Right atrium auricular region (tissue), 2 donors: ENCODE results near the gene UBE4B. TPM values are rescaled to one million over a fixed set of nuclear protein-coding genes. Genes with fewer than 3 reads are reported as not detected.
"Not testable (repeated sequence)": the region's sequence is repeated elsewhere in the genome, so short reads cannot be mapped to it uniquely, and the experiment has no call there.

Source experiments
- DNase-seq: peaks from one replicate; pipeline ENCODE4 v3.0.0-alpha.2; 2019; ENCODE audit warnings: low spot score
- H3K27ac ChIP-seq, 2 donors: fragments of 200-600 bp; sonication (generic); 1 replicate in 1 of 2; 2 replicates in 1 of 2; pipeline ENCODE4 v1.5.1; 2016 to 2019
- H3K27me3 ChIP-seq, 2 donors: fragments of 200-600 bp; sonication (generic); one replicate each; pipeline versions ENCODE4 v1.5.1 to v1.6.0; 2017 to 2019
- H3K36me3 ChIP-seq: fragments of 200-600 bp; sonication (generic); one replicate; pipeline ENCODE4 v1.5.1; 2016
- H3K4me1 ChIP-seq, 2 donors: fragments of 200-600 bp; sonication (generic); one replicate each; pipeline versions ENCODE4 v1.5.1 to v1.6.0; 2017 to 2019
- H3K4me3 ChIP-seq, 2 donors: fragments of 200-600 bp; sonication (generic); 1 replicate in 1 of 2; 2 replicates in 1 of 2; pipeline ENCODE4 v1.5.1; 2017 to 2019; ENCODE audit warnings: mild to moderate bottlenecking in 1 of 2, moderate library complexity in 1 of 2
- H3K9me3 ChIP-seq, 2 donors: fragments of 200-600 bp; sonication (generic); one replicate each; pipeline ENCODE4 v1.5.1; 2019
- total RNA-seq, 2 donors: library from RNA; depleted of rRNA; stranded (reverse); fragments of >200 nt; gene quantifications; one replicate each; pipeline ENCODE4 v1.1.0, GENCODE V29; 2016
- TF ChIP-seq, protein P1 (sequence below), 2 donors: fragments of 200-600 bp; sonication (generic); IDR thresholded peaks; one replicate each; pipeline ENCODE4 v1.5.1; 2019; ENCODE audit warnings: antibody characterized with exemption in 2 of 2

Gene UBE4B
- total RNA-seq, 2 donors from 2014 or later = 50.2 to 71.3 TPM

DNA sequence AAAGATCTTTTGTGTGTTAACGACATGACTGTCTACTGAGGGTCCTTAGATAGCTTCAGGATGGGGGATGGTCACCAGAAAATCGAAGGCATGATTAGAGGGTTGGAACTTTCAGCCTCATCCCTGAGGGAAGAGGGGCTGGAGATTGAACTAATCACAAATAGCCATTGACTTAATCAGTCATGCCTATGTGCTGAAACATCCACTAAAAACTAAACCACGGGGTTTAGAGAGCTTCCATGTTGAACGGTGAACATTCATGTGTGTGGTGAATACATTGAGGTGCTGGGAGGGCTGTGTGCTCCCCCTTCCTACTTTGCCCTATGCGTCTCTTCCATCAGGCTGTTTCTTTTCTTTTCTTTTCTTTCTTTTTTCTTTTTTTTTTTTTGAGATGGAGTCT, 18.7 kb upstream of the UBE4B start:
- no peaks in the 10 kb centered on the region for H3K27me3 ChIP-seq
- H3K36me3 ChIP-seq = no peaks in the 10 kb centered on the region
- TF ChIP-seq, protein P1, sequence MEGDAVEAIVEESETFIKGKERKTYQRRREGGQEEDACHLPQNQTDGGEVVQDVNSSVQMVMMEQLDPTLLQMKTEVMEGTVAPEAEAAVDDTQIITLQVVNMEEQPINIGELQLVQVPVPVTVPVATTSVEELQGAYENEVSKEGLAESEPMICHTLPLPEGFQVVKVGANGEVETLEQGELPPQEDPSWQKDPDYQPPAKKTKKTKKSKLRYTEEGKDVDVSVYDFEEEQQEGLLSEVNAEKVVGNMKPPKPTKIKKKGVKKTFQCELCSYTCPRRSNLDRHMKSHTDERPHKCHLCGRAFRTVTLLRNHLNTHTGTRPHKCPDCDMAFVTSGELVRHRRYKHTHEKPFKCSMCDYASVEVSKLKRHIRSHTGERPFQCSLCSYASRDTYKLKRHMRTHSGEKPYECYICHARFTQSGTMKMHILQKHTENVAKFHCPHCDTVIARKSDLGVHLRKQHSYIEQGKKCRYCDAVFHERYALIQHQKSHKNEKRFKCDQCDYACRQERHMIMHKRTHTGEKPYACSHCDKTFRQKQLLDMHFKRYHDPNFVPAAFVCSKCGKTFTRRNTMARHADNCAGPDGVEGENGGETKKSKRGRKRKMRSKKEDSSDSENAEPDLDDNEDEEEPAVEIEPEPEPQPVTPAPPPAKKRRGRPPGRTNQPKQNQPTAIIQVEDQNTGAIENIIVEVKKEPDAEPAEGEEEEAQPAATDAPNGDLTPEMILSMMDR (IDR thresholded peaks at IDR 0.05) = no peak
- peaks cover 0 to 5% of the 10 kb centered on the region in 2 donors for H3K4me1 ChIP-seq
- H3K4me3 ChIP-seq = no peak overlapping the region
- H3K9me3 ChIP-seq = no peaks in the 10 kb centered on the region
- H3K27ac ChIP-seq = no peak overlapping the region
- DNase-seq = no peak

DNA sequence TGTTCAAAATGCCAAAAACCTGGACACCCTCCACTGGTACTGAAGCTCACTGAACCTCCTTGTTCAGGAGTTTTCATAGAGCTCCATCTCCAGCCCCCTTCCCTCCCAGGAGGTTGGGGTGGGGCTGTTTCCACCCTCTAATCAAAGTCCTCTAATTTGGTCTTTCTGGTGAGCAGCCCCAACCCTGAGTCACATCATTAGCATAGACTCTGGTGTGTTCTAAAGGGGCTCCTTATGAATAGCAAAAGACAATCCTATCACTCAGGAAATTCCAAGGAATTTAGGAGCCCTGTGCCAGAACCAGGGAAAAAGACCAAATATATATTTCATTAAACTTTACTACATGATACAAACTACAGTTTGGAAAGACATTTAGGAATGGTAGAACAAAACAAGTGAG, 13.2 kb upstream of the UBE4B start:
- peaks cover 0 to 5% of the 10 kb centered on the region in 2 donors for H3K4me1 ChIP-seq
- no peak for DNase-seq
- no peaks in the 10 kb centered on the region for H3K36me3 ChIP-seq
- H3K4me3 ChIP-seq = no peak overlapping the region
- no peak overlapping the region for H3K27ac ChIP-seq
- no peaks in the 10 kb centered on the region for H3K27me3 ChIP-seq
- no peaks in the 10 kb centered on the region for H3K9me3 ChIP-seq
- TF ChIP-seq, protein P1 (IDR thresholded peaks at IDR 0.05) = no peak

- H3K4me3 ChIP-seq = no peak overlapping the region
- TF ChIP-seq, protein P1 (IDR thresholded peaks at IDR 0.05) = no peak
- H3K36me3 ChIP-seq = no peaks in the 10 kb centered on the region
- peaks cover 0 to 5% of the 10 kb centered on the region in 2 donors for H3K4me1 ChIP-seq
- no peak for DNase-seq
- H3K9me3 ChIP-seq = no peaks in the 10 kb centered on the region
- no peak overlapping the region for H3K27ac ChIP-seq
- no peaks in the 10 kb centered on the region for H3K27me3 ChIP-seq
These were observed 12.7 kb upstream of the UBE4B start for GRCh38 chr1:10020086-10020485.

DNA sequence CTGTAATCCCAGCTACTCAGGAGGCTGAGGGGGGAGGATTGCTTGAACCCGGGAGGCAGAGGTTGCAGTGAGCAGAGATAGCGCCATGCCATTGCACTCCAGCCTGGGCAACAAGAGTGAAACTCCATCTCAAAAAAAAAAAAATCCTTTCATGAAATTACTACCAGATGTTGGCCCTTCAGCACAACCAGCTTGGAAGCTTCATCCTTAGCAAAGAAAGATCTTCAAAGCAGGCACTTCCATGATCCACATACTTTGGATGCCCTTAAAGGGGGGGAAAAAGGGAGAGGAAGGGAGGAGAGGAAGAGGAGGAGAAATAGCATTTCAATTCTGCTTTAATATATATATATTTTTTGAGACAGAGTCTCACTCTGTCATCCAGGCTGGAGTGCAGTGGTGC, 12.1 kb upstream of the UBE4B start:
- H3K27ac ChIP-seq, H3K9me3 ChIP-seq, H3K27me3 ChIP-seq, H3K36me3 ChIP-seq, H3K4me3 ChIP-seq, H3K4me1 ChIP-seq, DNase-seq: not testable (repeated sequence)

DNA sequence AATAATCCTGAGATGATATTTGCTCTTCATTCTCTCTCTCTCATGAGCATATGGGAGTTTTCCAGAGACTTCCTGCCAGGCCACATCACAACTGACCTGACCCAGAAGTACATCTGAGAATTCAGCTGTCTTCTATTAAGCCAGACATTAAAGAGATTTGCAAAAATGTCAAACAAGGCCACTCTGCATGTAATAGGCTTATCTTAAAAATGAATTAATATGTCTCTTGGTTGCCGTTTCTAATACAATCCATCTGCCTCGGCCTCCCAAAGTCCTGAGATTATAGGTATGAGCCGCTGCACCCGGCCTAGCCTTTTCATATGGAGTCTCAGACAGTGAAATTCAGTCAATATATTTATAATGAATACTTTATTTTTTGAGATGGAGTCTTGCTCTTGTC, 10.8 kb upstream of the UBE4B start:
- H3K27ac ChIP-seq, H3K36me3 ChIP-seq, H3K4me1 ChIP-seq, H3K27me3 ChIP-seq, H3K4me3 ChIP-seq, DNase-seq, H3K9me3 ChIP-seq: not testable (repeated sequence)

GRCh38 chr1:10022656-10023055, 10.1 kb upstream of the UBE4B start:
- Histone ChIP-seq H3K36me3 (no peaks in the 10 kb centered on the region), H3K4me3 (no peak overlapping the region), H3K27ac (no peak overlapping the region), H3K4me1 (no peaks in the 10 kb centered on the region), H3K27me3 (no peaks in the 10 kb centered on the region), H3K9me3 (no peaks in the 10 kb centered on the region)
- DNase-seq = no peak
- TF ChIP-seq, protein P1 (IDR thresholded peaks at IDR 0.05) = no peak

DNA sequence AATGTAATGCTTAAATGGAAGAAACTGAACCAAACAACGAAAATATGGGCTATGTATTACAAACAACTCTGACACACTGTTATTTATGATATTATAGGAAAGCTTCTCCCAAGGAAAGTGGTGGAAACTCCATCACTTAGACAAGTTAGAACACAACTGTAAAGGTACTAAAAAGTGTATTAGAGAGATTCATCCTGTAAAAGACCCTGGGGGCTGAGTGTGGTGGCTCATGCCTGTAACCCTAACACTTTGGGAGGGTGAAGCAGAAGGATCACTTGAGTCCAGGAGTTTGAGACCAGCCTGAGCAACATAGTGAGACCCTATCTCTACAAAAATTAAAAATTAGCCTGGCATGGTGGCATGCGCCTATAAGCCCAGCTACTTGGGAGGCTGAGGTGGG, 7.4 kb upstream of the UBE4B start:
- H3K9me3 ChIP-seq = no peaks in the 10 kb centered on the region

More for the DNA sequence above, 7.4 kb upstream of the UBE4B start:
- H3K27ac ChIP-seq = no peak overlapping the region
- H3K4me3 ChIP-seq = no peak overlapping the region
- H3K36me3 ChIP-seq = no peaks in the 10 kb centered on the region
- DNase-seq = no peak
- H3K4me1 ChIP-seq = no peaks in the 10 kb centered on the region
- H3K27me3 ChIP-seq = no peaks in the 10 kb centered on the region
- TF ChIP-seq, protein P1 (IDR thresholded peaks at IDR 0.05) = no peak
